ENCODE measurements around the gene RHD. TPM values are rescaled to one million over a fixed set of nuclear protein-coding genes. Genes with fewer than 3 reads are reported as not detected.
"Not testable (repeated sequence)": the region's sequence is repeated elsewhere in the genome, so short reads cannot be mapped to it uniquely, and the experiment has no call there.

RHD gene
- total RNA-seq: 0.13 and 0.25 TPM in 2 replicates

- not testable (repeated sequence) for DNase-seq (ENCODE audit: low read depth in 2 of 2)
Measured at GRCh38 chr1:25272238-25272637, at the start of gene RHD. Gene RHD, plus strand, starts transcription at chr1:25272509. Its CDS starts 39 bp downstream, at chr1:25272548.

- DNase-seq (ENCODE audit: low read depth in 2 of 2): no peak
Measured at GRCh38 chr1:25222606-25223005, 49.7 kb upstream of the RHD start.

GRCh38 chr1:25223471-25223870 is 48.8 kb upstream of the RHD start:
- no peak for DNase-seq (ENCODE audit: low read depth in 2 of 2)

- DNase-seq (ENCODE audit: low read depth in 2 of 2): peak; percentile 88 to 92
Measured at GRCh38 chr1:25232027-25232865, 40.1 kb upstream of the RHD start, which contains the start of gene SYF2. Gene SYF2, minus strand, starts transcription at chr1:25232502. Its CDS starts 35 bp downstream, at chr1:25232467.

- peak in 1 of 2 donors; percentile 84 for DNase-seq (ENCODE audit: low read depth in 2 of 2)
Measured at GRCh38 chr1:25232866-25233784, 39.2 kb upstream of the RHD start.

GRCh38 chr1:25235411-25235810 is 36.9 kb upstream of the RHD start:
- not testable (repeated sequence) for DNase-seq (ENCODE audit: low read depth in 2 of 2)

GRCh38 chr1:25236261-25236660 is 36.0 kb upstream of the RHD start:
- not testable (repeated sequence) for DNase-seq (ENCODE audit: low read depth in 2 of 2)

- no peak for DNase-seq (ENCODE audit: low read depth in 2 of 2)
Measured at GRCh38 chr1:25238046-25238445, 34.3 kb upstream of the RHD start.

- peak in 1 of 2 donors; percentile 87 for DNase-seq (ENCODE audit: low read depth in 2 of 2)
Measured at GRCh38 chr1:25239681-25240541, 32.4 kb upstream of the RHD start.

- DNase-seq (ENCODE audit: low read depth in 2 of 2): no peak
Measured at GRCh38 chr1:25243907-25244306, 28.4 kb upstream of the RHD start.

GRCh38 chr1:25245393-25245792 is 26.9 kb upstream of the RHD start:
- DNase-seq (ENCODE audit: low read depth in 2 of 2): no peak

GRCh38 chr1:25245809-25246599 is 26.3 kb upstream of the RHD start:
- peak in 1 of 2 donors; percentile 51 for DNase-seq (ENCODE audit: low read depth in 2 of 2)

GRCh38 chr1:25246600-25247023 is 25.7 kb upstream of the RHD start:
- peak in 1 of 2 donors; percentile 5 for DNase-seq (ENCODE audit: low read depth in 2 of 2)

- peak; percentile 95 to 98 for DNase-seq (ENCODE audit: low read depth in 2 of 2)
Measured at GRCh38 chr1:25247024-25247828, 25.1 kb upstream of the RHD start, which contains the start of gene RSRP1. Gene RSRP1, minus strand, starts transcription at chr1:25247454. Its CDS starts 491 bp downstream, at chr1:25246963.

GRCh38 chr1:25247829-25248754 is 24.2 kb upstream of the RHD start:
- DNase-seq (ENCODE audit: low read depth in 2 of 2): no peak

GRCh38 chr1:25253911-25254310 is 18.4 kb upstream of the RHD start:
- peak in 1 of 2 donors; percentile 29 for DNase-seq (ENCODE audit: low read depth in 2 of 2)

GRCh38 chr1:25255706-25256577 is 16.4 kb upstream of the RHD start:
- no peak for DNase-seq (ENCODE audit: low read depth in 2 of 2)

Measured in dermis microvascular lymphatic vessel endothelial cell (primary cell).